Stimulated activated CD4-positive, alpha-beta T cell treated with anti-CD3 and anti-CD28 coated beads, Interleukin-15, amount 100 ng/mL, for 1 hour (primary cell): ENCODE measurements around the gene ZNF771.
"Not testable (repeated sequence)": the region's sequence is repeated elsewhere in the genome, so short reads cannot be mapped to it uniquely, and the experiment has no call there.

Experiments
- DNase-seq, 2 donors: peaks; one replicate each; pipeline ENCODE4 v3.0.0-alpha.2; 2020; ENCODE audit warnings: low read depth in 1 of 2, low spot score in 1 of 2

Gene ZNF771

DNA sequence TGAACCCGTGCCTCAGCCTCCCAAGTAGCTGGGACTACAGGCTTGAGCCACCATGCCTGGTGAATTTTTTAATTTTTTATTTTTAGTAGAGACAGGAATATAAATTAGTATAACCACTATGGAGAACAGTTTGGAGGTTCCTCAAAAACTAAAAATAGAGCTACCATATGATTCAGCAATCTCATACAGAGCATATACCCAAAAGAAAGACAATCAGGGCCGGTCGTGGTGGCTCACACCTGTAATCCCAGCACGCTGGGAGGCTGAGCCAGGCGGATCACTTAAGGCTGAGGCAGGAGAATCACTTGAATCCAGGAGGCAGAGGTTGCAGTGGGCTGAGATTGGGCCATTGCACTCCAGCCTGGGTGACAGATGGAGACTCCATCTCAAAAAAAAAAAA lies 54.0 kb downstream of the ZNF771 start:
- not testable (repeated sequence) for DNase-seq

DNA sequence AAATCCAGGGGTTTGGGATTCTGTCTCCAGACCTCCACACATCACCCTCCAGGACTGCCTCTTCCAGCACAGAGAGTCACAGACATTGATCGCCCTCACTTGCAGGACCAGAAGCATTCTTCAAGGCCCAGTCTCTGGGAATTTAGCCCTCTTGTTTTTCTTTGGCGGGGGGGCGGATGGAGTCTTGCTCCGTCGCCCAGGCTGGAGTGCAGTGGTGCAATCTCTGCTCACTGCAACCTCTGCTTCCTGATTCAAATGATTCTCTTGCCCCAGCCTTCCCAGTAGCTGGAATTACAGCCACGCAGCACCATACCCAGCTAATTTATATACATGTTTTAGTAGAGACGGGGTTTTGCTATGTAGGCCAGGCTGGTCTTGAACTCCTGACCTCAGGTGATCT lies 56.7 kb downstream of the ZNF771 start:
- DNase-seq = no peak
